Mesodermal cell (in vitro differentiated cells): ENCODE results near the gene FAM185A.

Experiments used
- H3K27ac ChIP-seq: 2 replicates; pipeline ENCODE4 v1.7.0; 2013; ENCODE audit warnings: mild to moderate bottlenecking, low read depth, low read length, moderate library complexity; ENCODE audit not compliant: severe bottlenecking
- H3K36me3 ChIP-seq: 2 replicates; pipeline ENCODE4 v1.7.1; 2013; ENCODE audit warnings: mild to moderate bottlenecking, low read length, moderate library complexity; ENCODE audit not compliant: control insufficient read depth, insufficient read depth
- H3K4me1 ChIP-seq: one replicate; pipeline ENCODE4 v1.7.1; 2013; ENCODE audit warnings: mild to moderate bottlenecking, low read length; ENCODE audit not compliant: insufficient read depth, control insufficient read depth, poor library complexity, severe bottlenecking
- H3K4me3 ChIP-seq: 2 replicates; pipeline ENCODE4 v1.7.0; 2013; ENCODE audit warnings: low read length, control low read depth, mild to moderate bottlenecking; ENCODE audit not compliant: insufficient read depth, poor library complexity, severe bottlenecking; ENCODE audit errors: extremely low read depth
- H3K9me3 ChIP-seq: 2 replicates; pipeline ENCODE4 v1.7.1; 2013; ENCODE audit warnings: mild to moderate bottlenecking, low read length, moderate library complexity; ENCODE audit not compliant: control insufficient read depth
- WGBS, 2 experiments: methylation state at CpG; one replicate each; pipeline ENCODE4 v1.1.5; 2013; ENCODE audit warnings: missing lambda C conversion rate in 2 of 2; ENCODE audit not compliant: insufficient coverage in 2 of 2; 5-methylcytosine and 5-hydroxymethylcytosine counted together

Gene FAM185A

DNA sequence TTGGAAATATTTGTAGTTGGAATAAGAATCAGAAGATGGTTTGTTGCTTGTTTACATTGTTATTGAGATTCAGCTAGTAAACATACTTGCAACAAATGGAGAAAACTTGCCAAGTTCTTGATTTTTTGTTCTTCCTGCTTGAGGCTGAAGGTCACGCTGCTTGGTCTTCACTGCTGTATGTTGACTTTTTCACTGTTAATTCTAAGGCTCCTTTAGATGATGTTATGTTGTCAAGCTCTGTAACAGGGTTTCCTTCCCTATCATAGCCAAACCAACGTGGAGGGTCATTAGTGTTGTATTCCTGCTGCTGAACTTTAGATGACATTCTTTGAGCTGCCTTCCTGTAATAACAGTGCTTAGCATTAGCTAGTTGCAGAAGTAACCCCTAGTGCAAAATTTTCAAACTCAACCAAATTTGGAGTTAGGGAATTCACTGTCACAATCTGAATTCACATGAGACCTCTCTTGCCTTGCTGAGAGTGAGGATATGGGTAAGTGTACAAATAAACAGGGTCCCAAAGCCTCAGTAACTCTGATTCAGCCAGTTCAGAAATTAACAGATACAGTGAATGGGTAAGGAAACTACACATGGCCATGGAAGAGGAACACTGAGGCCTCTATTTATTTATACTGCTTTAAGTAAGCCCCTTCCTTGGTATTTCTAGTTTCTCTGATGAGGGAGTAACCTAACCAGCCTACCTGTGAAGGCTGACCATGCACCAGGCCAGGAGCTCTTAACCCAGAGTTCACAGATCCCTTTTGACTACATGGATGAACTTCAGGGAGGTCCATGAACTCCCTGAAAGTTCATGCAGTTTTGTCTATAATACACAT lies 64.6 kb downstream of the FAM185A start:
- no peak overlapping the region for H3K27ac ChIP-seq
- H3K4me3 ChIP-seq: no peak overlapping the region
- H3K36me3 ChIP-seq: no peaks in the 10 kb centered on the region
- no peaks in the 10 kb centered on the region for H3K9me3 ChIP-seq
- H3K4me1 ChIP-seq: no peaks in the 10 kb centered on the region
- 83% methylated on average over 2 of the region's 2 CpGs; no CpG with 5 or more reads in 1 of the 2 experiments for WGBS, 2 experiments

DNA sequence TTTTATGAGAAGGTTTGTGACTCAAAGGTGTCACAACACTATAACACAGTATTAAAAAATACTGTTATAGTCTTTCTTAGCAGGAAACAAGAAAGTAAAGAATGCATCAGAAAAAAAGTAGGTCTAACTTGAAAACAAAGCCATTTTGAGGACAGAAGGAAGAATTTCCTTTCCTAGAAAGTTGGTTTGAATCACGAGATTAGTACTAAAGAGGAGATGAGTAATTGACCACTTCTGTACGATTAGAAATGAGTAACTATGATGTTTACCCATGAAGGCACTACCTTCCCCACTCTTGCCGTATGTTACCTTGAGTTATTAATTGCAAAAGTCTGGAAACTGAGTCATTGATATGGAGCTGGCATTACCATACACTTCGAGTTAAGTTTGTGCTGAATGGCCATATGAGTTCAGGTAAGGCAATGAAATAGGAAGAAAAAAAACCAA lies 65.2 kb downstream of the FAM185A start:
- 85 to 92% methylated on average over 2 to 4 of the region's 4 CpGs for WGBS, 2 experiments
- Histone ChIP-seq H3K36me3 (no peaks in the 10 kb centered on the region), H3K9me3 (no peaks in the 10 kb centered on the region), H3K4me3 (no peak overlapping the region), H3K27ac (no peak overlapping the region), H3K4me1 (no peaks in the 10 kb centered on the region)

DNA sequence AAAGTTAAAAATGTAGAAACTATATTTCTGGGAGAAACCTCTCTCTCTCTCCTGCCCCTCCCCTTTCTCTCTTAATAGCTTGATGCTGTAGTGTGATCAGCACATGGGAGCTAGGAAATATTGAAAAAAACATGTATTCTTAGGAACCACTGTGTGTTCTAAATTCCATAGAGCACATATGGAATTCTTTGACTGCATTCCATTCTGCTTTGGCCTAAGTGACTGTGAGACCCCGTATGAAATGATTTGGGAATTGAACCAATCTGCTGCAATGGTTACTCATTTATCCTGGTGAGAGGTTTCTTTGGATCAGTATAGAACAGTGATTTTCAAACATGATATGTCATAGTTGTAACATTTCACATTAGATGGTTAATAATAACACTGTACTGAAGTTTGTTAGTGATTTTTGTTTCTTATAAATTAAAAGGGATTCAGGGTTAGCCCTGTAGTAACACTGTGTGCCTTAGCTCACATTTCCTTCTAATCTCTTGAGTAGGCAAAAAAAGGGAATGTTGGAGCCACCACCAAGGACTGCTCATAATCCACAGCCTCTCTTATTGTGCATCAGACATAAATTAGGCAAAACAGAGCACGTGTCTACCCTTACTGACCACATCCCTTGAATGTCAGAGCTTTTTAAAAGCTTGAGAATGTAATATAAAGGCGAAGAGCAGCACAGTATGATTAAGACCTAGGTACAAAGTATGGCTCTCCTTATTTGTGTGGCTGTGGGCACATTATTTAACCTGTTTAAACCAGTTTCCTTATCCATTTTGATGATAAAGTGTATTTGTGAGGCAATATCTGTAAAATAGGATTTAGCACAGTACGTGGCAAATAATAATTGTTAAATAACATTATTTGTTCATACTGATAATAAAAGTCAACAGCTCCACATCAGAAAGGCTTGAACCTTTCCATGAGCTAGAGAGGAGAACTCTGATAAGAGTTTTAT lies 69.1 kb downstream of the FAM185A start:
- WGBS, 2 experiments: 91 to 100% methylated on average over 1 of the region's 4 CpGs
- H3K4me1 ChIP-seq: no peaks in the 10 kb centered on the region
- no peak overlapping the region for H3K4me3 ChIP-seq
- H3K36me3 ChIP-seq: no peaks in the 10 kb centered on the region
- H3K27ac ChIP-seq: no peak overlapping the region
- H3K9me3 ChIP-seq: no peaks in the 10 kb centered on the region

DNA sequence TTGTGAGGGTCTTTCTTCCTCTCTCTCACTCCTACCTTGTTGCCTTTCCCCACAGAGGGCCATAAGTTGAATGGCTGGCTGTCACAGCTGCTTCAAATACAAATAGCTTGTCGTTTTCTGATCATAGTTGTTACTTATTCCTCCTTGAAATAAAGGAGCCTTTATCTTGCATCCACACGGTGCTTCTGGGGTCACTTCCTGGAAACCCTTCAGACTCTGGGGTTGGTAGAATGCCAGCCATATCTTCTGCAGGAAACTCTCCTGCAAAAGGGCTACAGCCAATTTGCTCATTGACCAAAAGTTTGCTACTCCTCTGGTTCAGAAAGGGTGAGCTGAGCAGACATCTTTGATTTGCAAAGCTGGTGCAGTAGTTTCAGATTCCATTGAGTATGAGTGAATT lies 70.4 kb downstream of the FAM185A start:
- no peak overlapping the region for H3K4me3 ChIP-seq

DNA sequence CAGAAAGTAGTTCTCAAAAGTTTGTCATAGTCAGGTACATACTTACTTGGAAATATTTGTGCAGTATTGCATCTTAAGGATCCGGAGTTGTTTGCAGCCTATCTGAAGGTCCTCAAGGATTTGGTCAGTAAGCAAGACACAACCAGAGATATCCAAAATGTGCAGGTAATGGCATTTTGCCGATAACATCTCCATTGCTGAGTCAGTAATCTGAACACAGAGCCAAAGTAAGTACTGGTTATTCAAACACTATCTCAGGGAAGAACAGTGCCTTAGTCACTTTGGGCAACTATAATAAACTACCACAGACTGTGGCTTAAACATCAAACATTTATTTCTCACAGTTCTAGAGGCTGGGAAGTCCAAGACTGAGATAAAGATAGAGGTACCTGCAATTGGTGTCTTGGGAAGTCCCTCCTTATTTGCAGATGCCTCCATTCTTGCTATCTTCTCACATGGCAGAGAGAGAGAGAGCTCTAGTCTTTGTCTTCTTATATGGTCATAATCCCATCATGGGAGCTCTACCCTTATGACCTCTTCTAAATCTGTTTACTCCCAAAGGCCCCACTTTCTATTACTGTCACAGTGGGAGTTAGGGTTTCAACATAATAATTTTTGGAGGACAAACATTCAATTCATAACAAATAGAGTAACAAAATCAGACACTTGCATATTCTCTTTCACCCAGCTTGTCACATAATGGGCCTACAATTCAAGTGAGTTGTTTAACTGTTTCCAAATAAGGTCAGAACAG lies 73.4 kb downstream of the FAM185A start:
- H3K27ac ChIP-seq: no peak overlapping the region
- H3K36me3 ChIP-seq: no peaks in the 10 kb centered on the region
- H3K9me3 ChIP-seq: no peaks in the 10 kb centered on the region
- no peaks in the 10 kb centered on the region for H3K4me1 ChIP-seq
- H3K4me3 ChIP-seq: no peak overlapping the region
- 89 to 93% methylated on average over 2 of the region's 2 CpGs for WGBS, 2 experiments

More for the DNA sequence above, 70.4 kb downstream of the FAM185A start:
- 80 to 83% methylated on average over 2 of the region's 2 CpGs for WGBS, 2 experiments
- H3K27ac ChIP-seq: no peak overlapping the region
- H3K36me3 ChIP-seq: no peaks in the 10 kb centered on the region
- H3K9me3 ChIP-seq: no peaks in the 10 kb centered on the region
- H3K4me1 ChIP-seq: no peaks in the 10 kb centered on the region

DNA sequence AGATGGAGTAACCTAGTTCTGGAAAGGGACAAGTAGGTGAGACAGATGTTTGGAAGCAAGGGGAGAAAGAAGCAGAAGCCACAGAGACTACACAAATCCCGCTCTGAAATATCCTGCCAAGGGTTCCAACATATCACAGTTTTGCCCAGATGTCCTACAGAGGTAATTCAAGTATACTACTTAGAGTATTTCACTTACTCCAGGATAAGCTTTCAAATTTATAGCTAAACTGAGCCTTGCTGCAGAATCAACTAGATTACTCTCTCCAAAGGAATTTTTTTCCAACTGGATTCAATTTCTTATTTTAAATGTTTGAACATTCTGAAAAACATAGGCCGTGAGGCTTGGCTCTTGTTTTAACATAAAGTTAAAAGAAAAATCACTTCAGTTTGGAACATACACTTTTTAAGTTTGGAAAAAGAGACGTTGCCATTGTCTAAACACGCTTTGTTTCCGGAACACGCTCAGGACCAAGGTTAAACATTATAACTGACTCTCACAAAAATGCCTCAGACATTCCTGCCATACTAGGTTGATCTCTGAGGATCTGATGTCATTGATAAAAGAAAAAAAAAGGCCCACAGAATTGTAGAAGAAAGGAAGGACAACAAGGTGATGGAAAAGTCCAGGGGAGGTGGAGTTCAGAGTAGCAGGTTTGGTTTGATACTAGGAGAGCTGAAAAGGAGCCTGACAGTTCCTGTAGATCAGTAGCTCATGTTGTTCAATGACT lies 74.8 kb downstream of the FAM185A start:
- no peaks in the 10 kb centered on the region for H3K36me3 ChIP-seq
- no peak overlapping the region for H3K27ac ChIP-seq
- WGBS, 2 experiments: 100% methylated on average over 3 of the region's 6 CpGs; no CpG with 5 or more reads in 1 of the 2 experiments
- no peak overlapping the region for H3K4me3 ChIP-seq
- H3K9me3 ChIP-seq: no peaks in the 10 kb centered on the region
- H3K4me1 ChIP-seq: no peaks in the 10 kb centered on the region

DNA sequence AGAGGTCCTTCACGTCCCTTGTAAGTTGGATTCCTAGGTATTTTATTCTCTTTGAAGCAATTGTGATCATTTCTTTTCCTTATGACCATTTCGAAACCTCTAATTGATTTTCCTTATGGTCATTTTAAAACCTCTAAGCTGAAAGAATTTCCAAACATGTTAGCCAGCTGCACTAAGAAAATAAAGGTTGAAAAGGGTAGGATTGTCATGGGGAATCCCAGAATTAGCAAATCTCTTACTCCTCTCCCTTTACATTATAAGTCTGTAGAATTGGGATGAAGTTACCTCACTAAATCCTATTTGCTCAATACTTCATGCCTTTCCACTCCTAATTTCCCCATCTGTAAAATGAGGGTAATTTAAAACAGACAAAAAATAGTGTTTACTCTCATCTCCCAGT lies 79.5 kb downstream of the FAM185A start:
- H3K4me1 ChIP-seq: peaks cover 9% of the 10 kb centered on the region
- H3K36me3 ChIP-seq: no peaks in the 10 kb centered on the region
- 100% methylated on average over 1 of the region's 2 CpGs; no CpG with 5 or more reads in 1 of the 2 experiments for WGBS, 2 experiments
- no peak overlapping the region for H3K4me3 ChIP-seq
- H3K9me3 ChIP-seq: no peaks in the 10 kb centered on the region
- no peak overlapping the region for H3K27ac ChIP-seq

DNA sequence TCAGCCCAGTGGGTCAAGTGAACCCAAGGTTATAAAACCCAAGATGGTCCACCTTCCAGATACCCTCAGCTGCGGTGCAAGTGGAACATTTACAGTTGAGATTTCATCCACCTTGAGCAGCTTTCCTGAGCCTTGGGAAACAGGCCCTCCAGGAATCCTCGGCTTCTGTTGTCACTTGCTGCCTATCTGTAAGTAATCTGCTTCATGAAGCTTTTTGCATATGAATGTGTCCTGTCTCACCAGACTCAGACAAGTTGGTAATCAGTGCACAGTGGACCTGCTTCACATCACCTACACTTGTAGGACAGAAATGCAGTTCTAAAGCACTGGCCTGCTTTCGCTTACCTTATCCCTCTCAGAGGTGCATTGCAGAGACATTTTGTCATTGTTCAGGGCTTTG lies 80.3 kb downstream of the FAM185A start:
- 90 to 95% methylated on average over 3 of the region's 3 CpGs for WGBS, 2 experiments
- Histone ChIP-seq H3K9me3 (no peaks in the 10 kb centered on the region), H3K27ac (no peak overlapping the region), H3K4me3 (no peak overlapping the region), H3K4me1 (peaks cover 9% of the 10 kb centered on the region), H3K36me3 (no peaks in the 10 kb centered on the region)

DNA sequence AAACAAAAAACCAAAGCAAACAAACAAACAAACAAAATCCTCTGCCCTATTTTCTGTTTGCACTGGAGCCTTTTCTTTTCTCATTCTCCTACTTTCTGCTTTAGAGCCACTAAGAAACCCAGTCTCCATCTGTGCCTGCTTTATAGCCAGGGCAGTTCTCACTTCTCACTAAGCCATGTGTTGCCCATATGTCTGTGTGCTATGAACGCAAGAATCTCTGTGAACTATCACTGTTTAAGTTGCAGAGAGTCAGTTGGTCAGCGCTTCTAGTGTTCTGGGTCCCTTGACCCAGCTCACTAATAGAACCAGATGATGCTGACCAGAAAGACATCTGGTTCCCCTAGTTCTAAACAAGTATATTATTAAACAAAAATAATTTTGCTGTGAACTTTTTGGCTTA lies 81.4 kb downstream of the FAM185A start:
- no peak overlapping the region for H3K27ac ChIP-seq
- H3K36me3 ChIP-seq: no peaks in the 10 kb centered on the region
- H3K4me3 ChIP-seq: no peak overlapping the region
- WGBS, 2 experiments: 70 to 95% methylated on average over 2 of the region's 2 CpGs
- no peaks in the 10 kb centered on the region for H3K9me3 ChIP-seq
- H3K4me1 ChIP-seq: peaks cover 9% of the 10 kb centered on the region

DNA sequence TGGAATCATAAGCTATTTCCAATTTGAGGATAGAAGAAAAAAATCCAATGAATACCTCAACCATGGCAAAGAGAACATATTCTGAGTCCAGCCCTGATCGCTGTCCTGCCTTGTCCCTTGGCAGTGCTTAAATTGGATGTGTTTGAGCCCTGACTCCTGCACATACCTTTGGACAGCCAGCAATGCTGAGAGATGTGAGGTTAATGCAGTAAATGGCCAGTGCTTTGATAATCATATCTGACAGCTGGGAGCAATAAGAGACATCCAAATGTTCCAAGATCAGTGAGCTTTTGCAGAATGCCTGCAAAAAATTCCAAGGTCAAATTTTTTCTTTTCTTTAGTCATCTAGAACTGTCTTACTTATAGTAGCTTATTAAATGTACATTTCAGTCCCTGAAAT lies 83.9 kb downstream of the FAM185A start:
- 100% methylated on average over 1 of the region's 1 CpG for WGBS, 2 experiments
- no peak overlapping the region for H3K27ac ChIP-seq
- no peaks in the 10 kb centered on the region for H3K9me3 ChIP-seq
- no peaks in the 10 kb centered on the region for H3K36me3 ChIP-seq
- H3K4me3 ChIP-seq: no peak overlapping the region
- H3K4me1 ChIP-seq: peaks cover 25% of the 10 kb centered on the region
